LNCaP clone FGC (cell line): ENCODE measurements around the gene RCCD1.
"Not testable (repeated sequence)": the region's sequence is repeated elsewhere in the genome, so short reads cannot be mapped to it uniquely, and the experiment has no call there.

Source experiments
- DNase-seq: peaks from one replicate; pipeline ENCODE4 v3.0.0-alpha.2; 2011; ENCODE audit warnings: low read depth
- H3K4me3 ChIP-seq: 2 replicates; pipeline ENCODE4 v1.5.1; 2011; ENCODE audit warnings: mild to moderate bottlenecking, low read depth, low read length, control low read depth
- TF ChIP-seq, protein P1 (sequence below): IDR thresholded peaks from 2 replicates; pipeline ENCODE4 v1.5.1; 2012; ENCODE audit warnings: mild to moderate bottlenecking; ENCODE audit not compliant: control insufficient read depth, insufficient read depth; ENCODE audit errors: extremely low read depth

RCCD1 gene

DNA sequence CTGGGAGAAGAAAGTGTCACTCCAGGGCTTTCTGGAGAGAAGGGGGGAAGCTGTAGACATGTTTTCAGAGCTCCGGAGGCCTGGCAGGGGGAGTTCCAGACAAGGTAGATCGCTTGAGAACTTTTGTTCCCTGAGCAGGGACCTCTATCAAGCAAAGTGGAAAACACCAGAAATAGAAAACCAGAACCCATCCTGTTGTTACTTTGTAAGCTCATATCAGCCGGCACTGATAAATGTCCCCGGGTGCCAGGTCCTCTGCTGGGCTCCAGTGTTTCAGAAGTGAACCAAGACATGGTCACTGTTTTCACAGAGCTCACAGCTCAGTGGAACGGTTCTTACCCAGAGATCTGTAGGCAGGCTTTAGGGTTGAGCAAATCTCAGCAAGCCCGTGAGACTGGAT, 35.8 kb upstream of the RCCD1 start:
- DNase-seq: no peak
- no peak overlapping the region for H3K4me3 ChIP-seq
- TF ChIP-seq, protein P1, sequence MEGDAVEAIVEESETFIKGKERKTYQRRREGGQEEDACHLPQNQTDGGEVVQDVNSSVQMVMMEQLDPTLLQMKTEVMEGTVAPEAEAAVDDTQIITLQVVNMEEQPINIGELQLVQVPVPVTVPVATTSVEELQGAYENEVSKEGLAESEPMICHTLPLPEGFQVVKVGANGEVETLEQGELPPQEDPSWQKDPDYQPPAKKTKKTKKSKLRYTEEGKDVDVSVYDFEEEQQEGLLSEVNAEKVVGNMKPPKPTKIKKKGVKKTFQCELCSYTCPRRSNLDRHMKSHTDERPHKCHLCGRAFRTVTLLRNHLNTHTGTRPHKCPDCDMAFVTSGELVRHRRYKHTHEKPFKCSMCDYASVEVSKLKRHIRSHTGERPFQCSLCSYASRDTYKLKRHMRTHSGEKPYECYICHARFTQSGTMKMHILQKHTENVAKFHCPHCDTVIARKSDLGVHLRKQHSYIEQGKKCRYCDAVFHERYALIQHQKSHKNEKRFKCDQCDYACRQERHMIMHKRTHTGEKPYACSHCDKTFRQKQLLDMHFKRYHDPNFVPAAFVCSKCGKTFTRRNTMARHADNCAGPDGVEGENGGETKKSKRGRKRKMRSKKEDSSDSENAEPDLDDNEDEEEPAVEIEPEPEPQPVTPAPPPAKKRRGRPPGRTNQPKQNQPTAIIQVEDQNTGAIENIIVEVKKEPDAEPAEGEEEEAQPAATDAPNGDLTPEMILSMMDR: no peak

DNA sequence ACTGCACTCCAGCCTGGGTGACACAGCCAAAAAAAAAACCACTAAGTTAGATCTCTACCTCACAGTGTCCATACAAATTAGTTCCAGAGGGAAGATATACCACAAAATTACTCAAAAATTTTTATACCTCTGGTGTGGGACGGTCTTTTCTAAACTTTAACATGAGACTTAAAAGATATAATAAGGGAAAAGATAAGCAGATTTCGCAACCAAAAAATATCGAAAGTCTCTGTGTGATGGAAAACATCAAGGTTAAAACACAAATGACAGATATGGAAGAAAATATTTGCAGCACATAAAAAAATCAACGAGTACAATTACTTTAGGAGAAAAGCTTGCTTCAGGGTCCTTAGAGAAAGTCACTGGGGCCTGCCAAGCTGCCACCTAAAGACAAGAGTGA, 32.8 kb upstream of the RCCD1 start:
- TF ChIP-seq, protein P1: no peak
- no peak for DNase-seq
- no peak overlapping the region for H3K4me3 ChIP-seq

DNA sequence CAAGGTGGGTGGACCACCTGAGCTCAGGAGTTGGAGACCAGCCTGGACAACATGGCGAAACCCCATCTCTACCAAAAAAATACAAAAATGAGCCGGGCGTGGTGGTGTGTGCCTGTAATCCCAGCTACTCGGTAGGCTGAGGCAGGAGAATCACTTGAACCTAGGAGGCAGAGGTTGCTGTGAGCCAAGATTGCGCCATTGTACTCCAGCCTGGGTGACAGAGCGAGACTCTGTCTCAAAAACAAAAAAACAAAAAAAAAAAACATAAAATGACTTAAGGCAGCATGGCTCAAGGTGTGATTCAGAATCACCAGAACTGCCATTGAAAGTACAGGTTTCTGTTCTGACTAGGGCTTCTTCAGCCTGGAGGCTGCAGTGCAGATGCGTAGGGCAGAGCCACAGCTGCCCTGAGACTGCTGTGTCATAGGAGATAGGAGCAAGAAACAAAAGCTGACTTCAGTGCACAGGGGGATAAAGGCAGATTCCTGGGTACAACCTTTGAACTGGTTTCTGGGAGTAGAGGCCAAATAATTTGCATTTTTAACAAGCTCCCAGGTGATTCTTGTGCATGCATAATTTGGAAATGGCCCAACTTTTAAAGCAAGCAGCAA, 31.9 kb upstream of the RCCD1 start:
- DNase-seq, H3K4me3 ChIP-seq: not testable (repeated sequence)

DNA sequence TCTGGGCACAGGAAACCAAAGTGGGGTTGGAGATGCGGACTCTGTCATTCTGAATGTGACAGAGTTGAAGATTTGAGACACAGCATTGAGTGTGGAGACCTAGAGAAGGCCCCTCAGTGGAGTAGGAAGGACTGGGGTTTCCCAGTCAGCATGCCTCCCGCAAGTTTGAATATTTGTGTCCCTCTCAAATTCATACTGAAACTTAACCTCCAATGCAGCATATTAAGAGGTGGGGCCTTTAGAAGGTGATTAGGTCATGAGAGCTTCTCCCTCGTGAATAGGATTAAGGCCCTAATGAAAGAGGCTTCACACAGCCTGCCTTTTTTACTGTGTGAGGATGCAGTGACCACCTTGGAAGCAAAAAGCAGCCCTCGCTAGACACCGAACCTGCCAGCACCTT, 30.3 kb upstream of the RCCD1 start:
- TF ChIP-seq, protein P1: no peak
- DNase-seq: no peak
- H3K4me3 ChIP-seq: no peak overlapping the region

DNA sequence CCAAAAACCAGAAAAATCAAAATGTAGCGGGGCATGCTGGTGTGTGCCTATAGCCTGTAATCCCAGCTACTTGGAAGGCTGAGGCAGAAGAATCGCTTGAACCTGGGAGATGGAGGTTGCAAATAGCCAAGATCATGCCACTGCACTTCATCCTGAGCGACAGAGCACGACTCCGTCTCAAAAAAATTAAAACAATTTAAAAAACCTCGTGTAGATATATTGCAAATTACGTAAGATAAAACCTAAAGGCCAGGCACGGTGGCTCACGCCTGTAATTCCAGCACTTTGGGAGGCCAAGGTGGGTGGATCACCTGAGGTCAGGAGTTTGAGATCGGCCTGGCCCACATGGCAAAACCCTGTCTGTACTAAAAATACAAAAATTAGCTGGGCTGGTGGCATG, 27.9 kb upstream of the RCCD1 start:
- H3K4me3 ChIP-seq, DNase-seq: not testable (repeated sequence)

DNA sequence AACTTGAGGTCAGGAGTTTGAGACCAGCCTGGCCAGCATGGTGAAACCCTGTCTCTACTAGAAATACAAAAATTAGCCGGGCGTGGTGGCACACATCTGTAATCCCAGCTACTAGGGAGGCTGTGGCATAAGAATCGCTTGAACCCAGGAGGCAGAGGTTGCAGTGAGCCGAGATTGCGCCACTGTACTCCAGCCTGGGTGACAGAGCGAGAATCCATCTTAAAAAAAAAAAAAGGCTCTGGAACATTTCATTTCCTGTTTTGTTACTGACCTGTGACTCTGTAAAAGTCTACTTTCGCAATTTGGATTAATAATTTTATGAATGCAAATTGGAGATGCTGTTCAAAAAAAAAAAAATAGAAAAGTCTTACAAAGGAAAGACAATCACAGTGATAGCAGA, 26.6 kb upstream of the RCCD1 start:
- not testable (repeated sequence) for H3K4me3 ChIP-seq, DNase-seq

DNA sequence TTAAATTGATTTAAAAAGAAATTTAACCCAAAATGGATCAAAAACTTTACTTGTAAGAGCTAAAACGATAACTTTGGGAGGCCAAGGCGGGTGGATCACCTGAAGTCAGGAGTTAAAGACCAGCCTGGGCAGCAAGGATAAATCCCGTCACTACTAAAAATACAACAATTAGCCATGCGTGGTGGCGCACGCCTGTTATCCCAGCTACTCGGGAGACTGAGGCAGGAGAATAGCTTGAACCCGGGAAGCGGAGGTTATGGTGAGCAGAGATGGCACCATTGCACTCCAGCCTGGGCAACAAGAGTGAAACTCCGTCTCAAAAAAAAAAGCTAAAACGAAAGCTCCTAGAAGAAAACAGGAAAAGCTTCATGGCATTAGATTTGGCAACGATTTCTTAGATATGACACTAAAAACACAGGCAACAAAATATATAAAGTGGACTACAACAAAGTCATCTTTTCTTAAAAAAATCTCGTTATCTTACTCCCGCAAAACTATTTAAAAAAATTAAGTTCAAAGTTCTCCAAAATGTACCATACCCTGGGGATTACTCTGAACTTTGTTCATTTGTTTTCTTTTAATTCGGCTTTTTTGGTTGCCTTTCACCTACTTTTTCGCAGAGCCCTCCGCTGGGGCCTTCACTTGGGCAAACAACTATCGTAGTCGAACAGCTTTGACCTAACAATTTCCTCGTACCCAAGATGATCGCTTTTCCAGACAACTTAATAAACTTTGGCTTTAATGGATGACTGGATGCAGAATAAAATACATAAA, 25.3 kb upstream of the RCCD1 start:
- TF ChIP-seq, protein P1: no peak
- peak overlapping the region; percentile 65 for H3K4me3 ChIP-seq
- no peak for DNase-seq

DNA sequence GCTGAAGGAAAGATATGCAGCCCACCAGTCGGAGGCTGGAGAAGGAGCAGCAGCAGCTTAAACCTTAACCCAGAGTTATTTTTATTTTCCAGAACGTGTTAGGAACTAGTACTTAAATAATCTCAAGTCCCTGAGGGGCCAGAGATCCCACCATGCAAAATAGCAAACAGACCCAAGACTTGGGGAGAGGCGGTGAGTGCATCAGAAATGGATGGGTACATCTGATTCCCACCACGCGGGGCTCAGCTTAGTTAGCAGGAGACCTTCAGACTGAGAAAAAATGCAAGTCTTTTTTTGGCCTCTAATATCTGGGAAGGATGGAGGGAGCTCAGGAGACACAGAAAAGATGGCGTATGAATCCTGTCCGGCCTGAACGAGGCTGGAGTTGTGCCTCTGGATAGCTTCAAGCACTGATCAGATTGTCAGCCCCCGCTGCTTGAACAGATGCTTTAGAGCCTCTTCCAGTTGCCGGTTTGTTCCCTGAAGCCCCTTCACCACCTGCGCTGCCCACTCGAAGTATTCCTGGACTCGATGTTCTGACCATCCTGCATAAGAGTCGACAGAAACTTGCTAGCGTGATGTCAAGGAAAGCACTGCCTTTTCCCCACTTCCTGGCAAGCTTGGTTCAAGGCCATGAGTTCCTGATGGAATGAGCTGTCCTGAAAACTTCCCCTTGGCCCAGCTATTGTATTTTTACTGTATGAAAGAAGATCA, 23.7 kb upstream of the RCCD1 start:
- H3K4me3 ChIP-seq: peak overlapping the region; percentile 91
- TF ChIP-seq, protein P1: no peak
- DNase-seq: no peak
